Progenitor cell of endocrine pancreas (in vitro differentiated cells): ENCODE data around the gene BMP8B. TPM values are rescaled to one million over a fixed set of nuclear protein-coding genes. Genes with fewer than 3 reads are reported as not detected.

Experiments used
- DNase-seq: peaks from one replicate; pipeline ENCODE4 v3.0.0; 2021; ENCODE audit warnings: low spot score; ENCODE audit not compliant: unreplicated experiment
- H3K27ac Mint-ChIP-seq: 2 replicates; pipeline ENCODE4 v1.8.0; 2021; ENCODE audit warnings: mild to moderate bottlenecking, moderate library complexity, mixed read lengths
- H3K27me3 Mint-ChIP-seq: 2 replicates; pipeline ENCODE4 v1.8.0; 2021; ENCODE audit warnings: mixed read lengths
- H3K36me3 Mint-ChIP-seq: 2 replicates; pipeline ENCODE4 v1.8.0; 2022; ENCODE audit warnings: mixed read lengths; ENCODE audit not compliant: insufficient read depth
- H3K4me1 Mint-ChIP-seq: 2 replicates; pipeline ENCODE4 v1.8.0; 2021; ENCODE audit warnings: low read depth, mixed read lengths
- H3K4me3 Mint-ChIP-seq: 2 replicates; pipeline ENCODE4 v1.8.0; 2021; ENCODE audit warnings: low read depth, mild to moderate bottlenecking, moderate library complexity, mixed read lengths
- H3K9me3 Mint-ChIP-seq: 2 replicates; pipeline ENCODE4 v1.8.0; 2021; ENCODE audit warnings: low read depth, mixed read lengths
- long read RNA-seq: library from polyadenylated mRNA; unstranded; transcript quantifications from one replicate; pipeline ENCODE4 v2.0.0, GENCODE V29; 2020
- total RNA-seq: library from RNA; stranded (reverse); gene quantifications from 2 replicates; pipeline ENCODE4 v1.2.1, GENCODE V29; 2021
- TF ChIP-seq, protein P1 (sequence below): fragments of 200-600 bp; sonication (generic); IDR thresholded peaks from one replicate; pipeline ENCODE4 v1.5.0; 2021; ENCODE audit warnings: antibody characterized with exemption, mild to moderate bottlenecking; ENCODE audit not compliant: unreplicated experiment

The BMP8B gene, protein sequence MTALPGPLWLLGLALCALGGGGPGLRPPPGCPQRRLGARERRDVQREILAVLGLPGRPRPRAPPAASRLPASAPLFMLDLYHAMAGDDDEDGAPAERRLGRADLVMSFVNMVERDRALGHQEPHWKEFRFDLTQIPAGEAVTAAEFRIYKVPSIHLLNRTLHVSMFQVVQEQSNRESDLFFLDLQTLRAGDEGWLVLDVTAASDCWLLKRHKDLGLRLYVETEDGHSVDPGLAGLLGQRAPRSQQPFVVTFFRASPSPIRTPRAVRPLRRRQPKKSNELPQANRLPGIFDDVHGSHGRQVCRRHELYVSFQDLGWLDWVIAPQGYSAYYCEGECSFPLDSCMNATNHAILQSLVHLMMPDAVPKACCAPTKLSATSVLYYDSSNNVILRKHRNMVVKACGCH
- 0.75 and 0.91 TPM in 2 replicates for total RNA-seq
- long read RNA-seq = 0 reads

DNA sequence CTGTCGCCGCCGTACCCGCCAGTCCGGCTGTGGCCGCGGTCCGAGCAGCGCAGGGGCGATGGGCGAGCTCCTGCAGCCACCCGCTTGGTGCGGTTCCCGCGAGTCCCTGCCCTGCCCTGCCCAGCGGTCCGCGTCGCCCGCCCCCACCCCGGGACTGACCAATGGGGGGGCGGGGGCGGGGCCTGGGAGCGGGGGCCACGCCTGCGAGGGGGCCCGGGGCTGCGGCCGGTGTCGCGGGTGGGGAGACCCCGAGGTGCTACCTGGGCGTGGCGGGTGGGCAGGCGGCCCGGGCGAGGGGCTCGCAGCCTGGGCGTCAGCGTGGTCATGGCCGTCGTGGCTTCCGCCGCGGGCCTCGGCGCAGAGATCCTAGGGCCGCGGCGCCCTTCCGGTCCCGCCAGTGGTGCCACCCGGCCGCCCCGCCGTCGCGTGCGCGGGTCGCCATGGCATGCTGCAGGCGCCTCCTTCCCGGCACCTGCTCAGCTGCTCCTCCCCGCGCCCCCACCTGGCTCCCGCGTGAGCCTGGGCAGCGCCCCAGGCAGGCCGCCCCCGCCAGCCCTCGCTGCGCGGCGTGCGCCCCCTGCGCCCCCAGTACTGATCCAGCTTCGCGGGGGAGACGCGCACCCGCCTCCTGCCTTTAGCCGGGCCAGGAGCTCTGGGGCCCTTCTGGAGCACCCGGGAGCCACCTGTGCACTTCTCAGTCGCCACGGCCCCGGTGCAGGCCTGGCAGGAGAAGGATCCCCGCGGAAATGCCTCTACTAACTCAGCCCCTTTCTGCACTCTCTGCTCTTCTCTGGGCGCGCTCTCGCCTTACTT lies at the start of gene BMP8B:
Gene BMP8B, minus strand, starts transcription at position 108 of the 813 bp plus-strand sequence. CDS start 380 bp downstream, outside the sequence.
- TF ChIP-seq, protein P1, sequence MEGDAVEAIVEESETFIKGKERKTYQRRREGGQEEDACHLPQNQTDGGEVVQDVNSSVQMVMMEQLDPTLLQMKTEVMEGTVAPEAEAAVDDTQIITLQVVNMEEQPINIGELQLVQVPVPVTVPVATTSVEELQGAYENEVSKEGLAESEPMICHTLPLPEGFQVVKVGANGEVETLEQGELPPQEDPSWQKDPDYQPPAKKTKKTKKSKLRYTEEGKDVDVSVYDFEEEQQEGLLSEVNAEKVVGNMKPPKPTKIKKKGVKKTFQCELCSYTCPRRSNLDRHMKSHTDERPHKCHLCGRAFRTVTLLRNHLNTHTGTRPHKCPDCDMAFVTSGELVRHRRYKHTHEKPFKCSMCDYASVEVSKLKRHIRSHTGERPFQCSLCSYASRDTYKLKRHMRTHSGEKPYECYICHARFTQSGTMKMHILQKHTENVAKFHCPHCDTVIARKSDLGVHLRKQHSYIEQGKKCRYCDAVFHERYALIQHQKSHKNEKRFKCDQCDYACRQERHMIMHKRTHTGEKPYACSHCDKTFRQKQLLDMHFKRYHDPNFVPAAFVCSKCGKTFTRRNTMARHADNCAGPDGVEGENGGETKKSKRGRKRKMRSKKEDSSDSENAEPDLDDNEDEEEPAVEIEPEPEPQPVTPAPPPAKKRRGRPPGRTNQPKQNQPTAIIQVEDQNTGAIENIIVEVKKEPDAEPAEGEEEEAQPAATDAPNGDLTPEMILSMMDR = no peak
- Mint-ChIP-seq H3K4me3 (peak within 1 kb of the TSS; percentile 68), H3K9me3 (no peaks in the 10 kb centered on the region), H3K27ac (peak within 1 kb of the TSS; percentile 57), H3K36me3 (no peaks in the 10 kb centered on the region), H3K4me1 (peaks cover 2% of the 10 kb centered on the region), H3K27me3 (peaks cover 61% of the 10 kb centered on the region)
- DNase-seq = peak; percentile 30

DNA sequence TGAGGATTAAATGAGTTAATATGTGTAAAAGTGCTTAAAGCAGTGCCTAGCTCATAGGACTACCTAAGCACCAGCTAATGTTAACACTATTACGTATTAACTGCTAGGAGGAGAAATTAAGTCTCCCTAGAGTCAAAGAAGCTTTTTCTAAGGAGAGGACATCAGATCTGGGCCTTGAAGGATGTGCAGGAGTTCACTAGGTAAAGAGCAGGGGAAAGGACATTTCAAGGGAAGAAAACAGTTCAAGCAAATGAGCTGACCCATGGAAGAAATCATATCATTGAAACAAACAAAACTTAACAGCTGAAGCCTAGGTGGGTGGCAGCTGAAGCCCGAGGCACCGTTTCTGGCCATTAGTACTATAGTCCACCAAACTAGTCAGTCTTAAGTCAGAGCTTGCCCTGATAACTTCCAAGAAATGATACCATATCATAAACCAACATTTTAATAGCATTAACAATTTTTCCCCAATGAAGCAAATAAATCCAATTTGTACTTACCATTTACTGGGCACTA lies 48.0 kb upstream of the BMP8B start:
- no peak for DNase-seq
- Mint-ChIP-seq H3K36me3 (peaks cover 18% of the 10 kb centered on the region), H3K9me3 (no peaks in the 10 kb centered on the region), H3K27me3 (no peaks in the 10 kb centered on the region), H3K4me3 (no peak overlapping the region), H3K27ac (no peak overlapping the region), H3K4me1 (peaks cover 21% of the 10 kb centered on the region)
- TF ChIP-seq, protein P1 = no peak

DNA sequence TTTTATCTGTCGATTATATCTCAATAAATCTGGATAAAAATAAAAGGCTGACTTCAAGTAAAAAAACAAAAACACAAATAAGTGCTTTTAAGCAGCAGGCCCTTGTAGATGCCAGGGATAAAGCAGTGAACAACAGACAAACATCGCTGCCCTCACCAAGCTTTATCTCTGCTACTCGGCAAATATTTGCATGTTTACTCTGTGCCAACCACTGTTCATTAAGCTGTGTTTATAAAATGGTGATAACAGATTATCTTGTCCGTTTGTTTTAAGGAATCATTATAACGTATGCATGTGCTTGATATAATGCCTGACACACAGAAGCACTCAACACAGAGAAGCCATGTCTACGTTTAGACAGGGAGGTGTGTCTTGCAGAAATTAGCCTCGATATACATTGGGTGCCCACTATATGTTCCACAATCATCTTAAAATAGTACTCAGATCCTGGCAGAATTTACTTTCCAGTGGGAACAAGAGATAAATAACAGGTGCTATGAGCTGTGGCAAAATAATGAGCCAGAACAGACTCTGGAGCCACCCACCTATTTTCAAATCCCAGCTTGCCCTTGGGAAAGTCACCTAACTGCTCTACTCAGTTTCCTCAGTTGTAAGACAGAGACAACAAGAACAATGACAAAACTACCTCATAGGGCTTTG lies 47.4 kb upstream of the BMP8B start:
- Mint-ChIP-seq H3K9me3 (no peaks in the 10 kb centered on the region), H3K27me3 (no peaks in the 10 kb centered on the region), H3K4me3 (no peak overlapping the region), H3K36me3 (peaks cover 12% of the 10 kb centered on the region), H3K4me1 (peaks cover 21% of the 10 kb centered on the region), H3K27ac (no peak overlapping the region)
- DNase-seq = no peak
- TF ChIP-seq, protein P1 = no peak

DNA sequence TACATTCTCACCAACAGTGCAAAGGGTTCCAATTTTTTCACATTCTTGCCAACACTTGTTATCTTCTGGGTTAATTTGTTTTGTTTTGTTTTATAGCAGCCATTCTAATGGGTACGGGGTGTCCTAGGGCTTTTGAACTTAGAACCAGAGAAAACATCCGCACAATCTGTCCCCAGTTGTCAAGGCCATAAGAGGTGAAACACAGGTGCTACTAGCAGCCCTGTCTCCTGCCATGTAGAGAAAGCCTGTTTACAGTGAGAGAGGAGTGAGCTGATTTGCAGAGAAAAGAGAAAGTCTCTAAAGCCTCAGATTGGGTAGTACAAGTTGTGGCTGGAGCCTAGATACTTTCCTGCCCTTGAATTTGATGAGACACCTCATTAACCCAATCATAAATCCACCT lies 46.4 kb upstream of the BMP8B start:
- H3K4me1 Mint-ChIP-seq = peaks cover 23% of the 10 kb centered on the region
- H3K4me3 Mint-ChIP-seq = no peak overlapping the region
- H3K27ac Mint-ChIP-seq = no peak overlapping the region
- peaks cover 9% of the 10 kb centered on the region for H3K36me3 Mint-ChIP-seq
- no peak for DNase-seq
- TF ChIP-seq, protein P1 = no peak
- H3K9me3 Mint-ChIP-seq = no peaks in the 10 kb centered on the region
- H3K27me3 Mint-ChIP-seq = no peaks in the 10 kb centered on the region
